Gastroesophageal sphincter (tissue), 4 donors: ENCODE results near the gene CES3. TPM values are rescaled to one million over a fixed set of nuclear protein-coding genes. Genes with fewer than 3 reads are reported as not detected.
A peak's percentile ranks its signal among the peaks of the same experiment; 100 is the strongest.

Source experiments
- ATAC-seq: fragments of 150-250 bp; one replicate; pipeline ENCODE4 v1.9.1; 2016; ENCODE audit warnings: mild to moderate bottlenecking, moderate library complexity
- H3K27ac ChIP-seq, 4 donors: fragments of 200-600 bp; sonication (generic) in 3 of 4; 1 replicate in 3 of 4; 2 replicates in 1 of 4; pipeline ENCODE4 v1.5.1; 2016 to 2019
- H3K27me3 ChIP-seq: fragments of 200-600 bp; sonication (generic); one replicate; pipeline ENCODE4 v1.5.1; 2019
- H3K36me3 ChIP-seq, 2 donors: fragments of 200-600 bp; sonication (generic); one replicate each; pipeline ENCODE4 v1.5.1; 2019; ENCODE audit warnings: control low read depth in 1 of 2
- H3K4me1 ChIP-seq, 3 donors: fragments of 200-600 bp; sonication (generic); 1 replicate in 2 of 3; 2 replicates in 1 of 3; pipeline ENCODE4 v1.5.1; 2016 to 2019; ENCODE audit warnings: control low read depth in 2 of 3
- H3K4me3 ChIP-seq, 2 donors: fragments of 200-600 bp; sonication (generic); one replicate each; pipeline ENCODE4 v1.5.1; 2019; ENCODE audit warnings: mild to moderate bottlenecking in 1 of 2, moderate library complexity in 1 of 2
- H3K9me3 ChIP-seq, 3 donors: fragments of 200-600 bp; sonication (generic); one replicate each; pipeline ENCODE4 v1.5.1; 2017 to 2019; ENCODE audit warnings: control low read depth in 2 of 3
- EP300 ChIP-seq: sonication (generic); formaldehyde crosslinking; IDR thresholded peaks from one replicate; pipeline ENCODE4 v1.6.1; 2017; ENCODE audit warnings: antibody characterized with exemption, mild to moderate bottlenecking
- POLR2A ChIP-seq, 2 donors: fragments of 450-650 bp; IDR thresholded peaks; one replicate each; pipeline ENCODE4 v1.6.1; 2017; ENCODE audit warnings: antibody characterized with exemption in 2 of 2, mild to moderate bottlenecking in 2 of 2, moderate library complexity in 1 of 2
- POLR2AphosphoS5 ChIP-seq: sonication (generic); formaldehyde crosslinking; IDR thresholded peaks from one replicate; pipeline ENCODE4 v1.6.1; 2017; ENCODE audit warnings: antibody characterized with exemption
- WGBS, 2 donors: methylation state at CpG; one replicate each; pipeline ENCODE4 v1.1.5; 2018; ENCODE audit warnings: low coverage in 1 of 2; 5-methylcytosine and 5-hydroxymethylcytosine counted together
- total RNA-seq, 4 donors: library from RNA; depleted of rRNA; stranded (reverse); fragments of >200 nt; gene quantifications; one replicate each; pipeline ENCODE4 v1.1.0, GENCODE V29; 2016
- TF ChIP-seq, protein P1 (sequence below), 4 experiments: fragments of 200-600 bp in 2 of 4; fragments of 450-650 bp in 2 of 4; sonication (generic) in 1 of 4; IDR thresholded peaks; one replicate each; pipeline ENCODE4 v1.5.1; 2017 to 2019; ENCODE audit warnings: antibody characterized with exemption in 4 of 4, mild to moderate bottlenecking in 2 of 4, moderate library complexity in 2 of 4

CES3 gene
- total RNA-seq, 4 donors from 2014 or later: 0.13 to 0.49 (median 0.39) TPM; not detected in 1

DNA sequence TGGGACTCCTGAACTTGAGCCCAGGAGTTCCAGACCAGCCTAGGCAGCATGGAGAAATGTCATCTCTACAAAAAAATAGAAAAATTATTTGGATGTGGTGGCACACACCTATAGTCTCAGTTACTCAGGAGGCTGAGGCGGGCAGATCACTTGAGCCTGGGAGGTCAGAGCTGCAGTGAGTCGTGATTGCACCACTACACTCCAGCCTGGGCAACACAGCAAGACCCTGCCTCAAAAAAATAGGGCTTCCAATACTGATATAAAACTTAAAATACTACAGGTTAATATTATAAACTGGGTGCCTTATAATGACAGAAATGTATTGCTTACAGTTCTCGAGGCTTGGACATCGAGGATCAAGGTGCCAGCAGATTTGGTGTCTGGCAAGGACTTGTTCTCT, 15.1 kb upstream of the CES3 start:
- no peak for ATAC-seq
- TF ChIP-seq POLR2AphosphoS5 (no peak), EP300 (no peak), POLR2A (IDR thresholded peaks at IDR 0.05) (no peak)
- TF ChIP-seq, protein P1, sequence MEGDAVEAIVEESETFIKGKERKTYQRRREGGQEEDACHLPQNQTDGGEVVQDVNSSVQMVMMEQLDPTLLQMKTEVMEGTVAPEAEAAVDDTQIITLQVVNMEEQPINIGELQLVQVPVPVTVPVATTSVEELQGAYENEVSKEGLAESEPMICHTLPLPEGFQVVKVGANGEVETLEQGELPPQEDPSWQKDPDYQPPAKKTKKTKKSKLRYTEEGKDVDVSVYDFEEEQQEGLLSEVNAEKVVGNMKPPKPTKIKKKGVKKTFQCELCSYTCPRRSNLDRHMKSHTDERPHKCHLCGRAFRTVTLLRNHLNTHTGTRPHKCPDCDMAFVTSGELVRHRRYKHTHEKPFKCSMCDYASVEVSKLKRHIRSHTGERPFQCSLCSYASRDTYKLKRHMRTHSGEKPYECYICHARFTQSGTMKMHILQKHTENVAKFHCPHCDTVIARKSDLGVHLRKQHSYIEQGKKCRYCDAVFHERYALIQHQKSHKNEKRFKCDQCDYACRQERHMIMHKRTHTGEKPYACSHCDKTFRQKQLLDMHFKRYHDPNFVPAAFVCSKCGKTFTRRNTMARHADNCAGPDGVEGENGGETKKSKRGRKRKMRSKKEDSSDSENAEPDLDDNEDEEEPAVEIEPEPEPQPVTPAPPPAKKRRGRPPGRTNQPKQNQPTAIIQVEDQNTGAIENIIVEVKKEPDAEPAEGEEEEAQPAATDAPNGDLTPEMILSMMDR (IDR thresholded peaks at IDR 0.05): no peak
- H3K9me3 ChIP-seq: no peaks in the 10 kb centered on the region
- H3K4me3 ChIP-seq: no peak overlapping the region
- WGBS, 2 donors: 63 to 83% methylated on average over 3 to 4 of the region's 4 CpGs
- H3K36me3 ChIP-seq: peaks cover 0 to 32% of the 10 kb centered on the region in 2 donors
- peaks cover 0 to 27% (median 9%) of the 10 kb centered on the region in 3 donors for H3K4me1 ChIP-seq
- H3K27me3 ChIP-seq: no peaks in the 10 kb centered on the region
- H3K27ac ChIP-seq: peak overlapping the region in 1 of 4 donors; percentile 10

DNA sequence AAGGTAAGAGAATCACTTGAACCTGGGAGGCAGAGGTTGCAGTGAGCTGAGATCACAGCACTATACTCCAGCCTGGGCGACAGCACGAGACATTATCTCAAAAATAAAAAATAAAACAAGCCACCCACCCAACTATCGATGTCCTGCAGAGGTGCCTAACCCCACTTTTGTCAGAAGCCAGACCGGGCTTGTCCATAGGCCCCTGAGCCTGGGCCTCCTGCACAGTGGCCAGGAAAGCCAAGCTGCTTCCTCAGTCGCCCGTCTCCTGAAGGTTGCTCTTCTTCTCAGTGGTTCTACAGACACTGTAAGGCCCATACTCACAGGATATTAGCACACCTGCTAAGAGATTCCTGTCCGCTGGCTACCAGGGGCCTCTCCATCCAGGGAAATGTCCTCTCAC, 14.5 kb upstream of the CES3 start:
- Histone ChIP-seq H3K27ac (no peak overlapping the region), H3K36me3 (peaks cover 0 to 26% of the 10 kb centered on the region in 2 donors), H3K4me1 (peaks cover 0 to 27% (median 9%) of the 10 kb centered on the region in 3 donors), H3K4me3 (no peak overlapping the region), H3K27me3 (no peaks in the 10 kb centered on the region), H3K9me3 (no peaks in the 10 kb centered on the region)
- 25 to 73% methylated on average over 1 of the region's 7 CpGs for WGBS, 2 donors
- TF ChIP-seq, protein P1 (IDR thresholded peaks at IDR 0.05): no peak
- TF ChIP-seq POLR2A (IDR thresholded peaks at IDR 0.05): no peak
- TF ChIP-seq POLR2AphosphoS5: no peak
- no peak for TF ChIP-seq EP300
- no peak for ATAC-seq

DNA sequence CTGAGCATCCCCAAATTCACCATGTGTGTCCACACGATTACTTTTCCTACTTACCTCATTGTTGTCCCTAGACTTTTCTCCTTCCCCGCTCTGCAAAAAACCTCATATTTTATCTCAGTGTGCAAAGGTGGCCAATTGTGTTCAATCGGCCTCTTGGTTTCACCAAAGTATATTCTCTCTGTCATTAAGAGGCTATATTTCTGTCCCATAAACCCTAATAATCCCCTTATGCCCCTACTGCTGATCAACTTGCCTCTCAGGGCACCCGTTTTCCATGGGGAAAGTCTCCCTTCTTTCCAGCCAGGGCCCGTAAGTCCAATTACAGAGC, 14.1 kb upstream of the CES3 start:
- H3K36me3 ChIP-seq: peaks cover 0 to 22% of the 10 kb centered on the region in 2 donors
- ATAC-seq: no peak
- no peaks in the 10 kb centered on the region for H3K9me3 ChIP-seq
- peak overlapping the region in 1 of 4 donors; percentile 23 for H3K27ac ChIP-seq
- H3K27me3 ChIP-seq: peaks cover 1% of the 10 kb centered on the region
- TF ChIP-seq POLR2AphosphoS5: no peak
- TF ChIP-seq EP300: no peak
- TF ChIP-seq, protein P1 (IDR thresholded peaks at IDR 0.05): no peak
- TF ChIP-seq POLR2A (IDR thresholded peaks at IDR 0.05): no peak
- H3K4me1 ChIP-seq: peaks cover 0 to 27% (median 9%) of the 10 kb centered on the region in 3 donors
- H3K4me3 ChIP-seq: no peak overlapping the region
- 14 to 32% methylated on average over 5 of the region's 5 CpGs for WGBS, 2 donors

DNA sequence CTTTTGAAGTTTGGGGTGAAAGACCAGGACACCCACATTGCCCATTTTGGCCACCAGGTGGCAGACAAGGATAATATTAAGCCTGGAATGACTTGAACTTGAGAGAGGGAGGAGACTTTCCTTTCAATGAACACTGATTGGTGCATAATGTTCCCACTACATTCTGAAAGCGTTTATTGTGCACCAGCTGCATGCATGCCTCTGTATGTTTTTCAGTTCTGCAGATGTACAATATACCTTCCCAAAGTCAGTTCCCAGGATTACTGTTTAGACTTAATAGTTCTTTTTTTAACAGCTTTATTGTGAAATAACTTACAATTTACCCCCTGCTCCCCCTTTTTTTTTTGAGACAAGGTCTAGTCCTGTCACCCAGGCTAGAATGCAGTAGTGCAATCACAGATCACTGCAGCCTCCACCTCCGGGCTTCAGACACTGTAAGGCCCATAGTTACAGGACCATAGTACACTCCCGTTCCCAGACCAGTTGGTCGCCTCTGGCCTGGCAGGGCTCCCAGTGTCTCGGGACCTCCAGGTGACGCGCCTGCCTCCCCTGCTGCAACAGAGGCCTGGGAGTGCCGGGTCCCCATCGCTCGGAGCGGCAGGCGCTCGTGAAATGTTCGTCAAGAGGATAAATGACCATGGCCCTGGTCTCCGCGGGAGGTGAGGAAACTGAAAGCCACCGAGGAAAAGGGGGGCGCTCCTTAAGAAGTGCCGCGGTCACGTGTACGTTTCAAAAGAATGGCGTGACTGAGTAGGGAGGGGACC, 13.6 kb upstream of the CES3 start:
- no peak for TF ChIP-seq POLR2A (IDR thresholded peaks at IDR 0.05)
- TF ChIP-seq, protein P1 (IDR thresholded peaks at IDR 0.05): peak in 3 of 4 experiments; percentile 91 to 95 (median 93)
- peak overlapping the region in 2 of 4 donors; percentile 23 to 41 for H3K27ac ChIP-seq
- H3K36me3 ChIP-seq: peaks cover 0 to 17% of the 10 kb centered on the region in 2 donors
- peaks cover 6% of the 10 kb centered on the region for H3K27me3 ChIP-seq
- WGBS, 2 donors: 0 to 14% methylated on average over 1 of the region's 23 CpGs
- no peaks in the 10 kb centered on the region for H3K9me3 ChIP-seq
- peak overlapping the region; percentile 52 to 58 for H3K4me3 ChIP-seq
- peaks cover 0 to 27% (median 9%) of the 10 kb centered on the region in 3 donors for H3K4me1 ChIP-seq
- peak; percentile 75 for ATAC-seq
